SK-N-SH treated with all-trans-retinoic acid at 6 μM for 48 hours (cell line): ENCODE results near the gene KCNG2.

Experiments used
- ATAC-seq: fragments of 200-7000 bp; cut with Tn5 transposase; 3 replicates; pipeline ENCODE4 v1.9.1; 2020; ENCODE audit warnings: mild to moderate bottlenecking, moderate library complexity
- ARNTL ChIP-seq: fragments of 450-650 bp; formaldehyde crosslinking; IDR thresholded peaks from 2 replicates; pipeline ENCODE4 v1.5.0; 2020; ENCODE audit warnings: low read depth, mild to moderate bottlenecking, moderate library complexity, borderline replicate concordance
- CREB5 ChIP-seq: fragments of 250-450 bp; sonication (Bioruptor Pico); IDR thresholded peaks from 2 replicates; pipeline ENCODE4 v1.5.1; 2020; ENCODE audit warnings: low read depth, mild to moderate bottlenecking, moderate library complexity
- CSDC2 ChIP-seq: fragments of 250-450 bp; sonication (Bioruptor Pico); IDR thresholded peaks from 2 replicates; pipeline ENCODE4 v1.5.0; 2020; ENCODE audit warnings: mild to moderate bottlenecking, moderate library complexity
- CSRNP3 ChIP-seq: fragments of 250-450 bp; sonication (Bioruptor Pico); IDR thresholded peaks from 2 replicates; pipeline ENCODE4 v1.5.1; 2021; ENCODE audit warnings: mild to moderate bottlenecking, moderate library complexity
- ESRRG ChIP-seq: fragments of 250-450 bp; sonication (Bioruptor Pico); IDR thresholded peaks from 2 replicates; pipeline ENCODE4 v1.6.1; 2021; ENCODE audit warnings: mild to moderate bottlenecking
- GLIS3 ChIP-seq: fragments of 250-450 bp; sonication (Bioruptor Pico); IDR thresholded peaks from 2 replicates; pipeline ENCODE4 v1.5.0; 2020; ENCODE audit warnings: mild to moderate bottlenecking, moderate library complexity
- ISL1 ChIP-seq: fragments of 250-450 bp; sonication (Bioruptor Pico); IDR thresholded peaks from 2 replicates; pipeline ENCODE4 v2.1.2; 2022; ENCODE audit warnings: mild to moderate bottlenecking, moderate library complexity
- OSR1 ChIP-seq: fragments of 250-450 bp; sonication (Bioruptor Pico); IDR thresholded peaks from 2 replicates; pipeline ENCODE4 v1.8.0; 2022; ENCODE audit warnings: moderate library complexity, mild to moderate bottlenecking, inconsistent platforms
- PATZ1 ChIP-seq: fragments of 250-450 bp; sonication (Bioruptor Pico); IDR thresholded peaks from 2 replicates; pipeline ENCODE4 v1.8.0; 2020; ENCODE audit warnings: mild to moderate bottlenecking, moderate library complexity, borderline replicate concordance
- RARB ChIP-seq: fragments of 250-450 bp; sonication (Bioruptor Pico); IDR thresholded peaks from 2 replicates; pipeline ENCODE4 v1.8.0; 2021; ENCODE audit warnings: mild to moderate bottlenecking, moderate library complexity
- SNAI2 ChIP-seq: fragments of 250-450 bp; sonication (Bioruptor Pico); IDR thresholded peaks from 2 replicates; pipeline ENCODE4 v1.5.0; 2020; ENCODE audit warnings: mild to moderate bottlenecking, moderate library complexity
- TCF4 ChIP-seq: fragments of 250-450 bp; sonication (Bioruptor Pico); IDR thresholded peaks from 2 replicates; pipeline ENCODE4 v1.8.0; 2021; ENCODE audit warnings: mild to moderate bottlenecking, moderate library complexity, borderline replicate concordance
- TSHZ2 ChIP-seq: fragments of 250-450 bp; sonication (Bioruptor Pico); IDR thresholded peaks from 2 replicates; pipeline ENCODE4 v1.5.0; 2020; ENCODE audit warnings: mild to moderate bottlenecking, moderate library complexity
- ZFP3 ChIP-seq: fragments of 250-450 bp; sonication (Bioruptor Pico); IDR thresholded peaks from 2 replicates; pipeline ENCODE4 v1.5.0; 2020; ENCODE audit warnings: mild to moderate bottlenecking, moderate library complexity
- ZNF565 ChIP-seq: fragments of 450-650 bp; formaldehyde crosslinking; conservative IDR thresholded peaks from 2 replicates; pipeline ENCODE4 v1.5.0; 2020; ENCODE audit warnings: low read depth, mild to moderate bottlenecking, moderate library complexity
- ZNF70 ChIP-seq: fragments of 450-650 bp; formaldehyde crosslinking; IDR thresholded peaks from 2 replicates; pipeline ENCODE4 v1.5.0; 2020; ENCODE audit warnings: mild to moderate bottlenecking, moderate library complexity
- ZNF8 ChIP-seq: fragments of 450-650 bp; formaldehyde crosslinking; IDR thresholded peaks from 2 replicates; pipeline ENCODE4 v1.5.0; 2020; ENCODE audit warnings: mild to moderate bottlenecking, moderate library complexity

KCNG2 gene

GRCh38 chr18:79942786-79943607 is 145.3 kb downstream of the KCNG2 start:
- no peak for TF ChIP-seq ISL1 (CRISPR knock-in tag)
- TF ChIP-seq TSHZ2 (CRISPR knock-in tag) = no peak
- TF ChIP-seq TCF4 (CRISPR knock-in tag) = no peak
- TF ChIP-seq CREB5 (CRISPR knock-in tag) = no peak
- TF ChIP-seq PATZ1 (CRISPR knock-in tag) = no peak
- no peak for TF ChIP-seq OSR1 (CRISPR knock-in tag)
- TF ChIP-seq ESRRG (CRISPR knock-in tag) = no peak
- TF ChIP-seq ARNTL = no peak
- TF ChIP-seq ZNF8 = no peak
- TF ChIP-seq SNAI2 = no peak
- TF ChIP-seq ZNF70 (CRISPR knock-in tag) = no peak
- no peak for TF ChIP-seq ZFP3
- TF ChIP-seq RARB (CRISPR knock-in tag) = no peak
- TF ChIP-seq CSRNP3 (CRISPR knock-in tag) = no peak
- no peak for TF ChIP-seq ZNF565
- TF ChIP-seq, all 23 proteins: peak for 0

GRCh38 chr18:79943608-79944125 is 145.9 kb downstream of the KCNG2 start:
- no peak for TF ChIP-seq ZNF70 (CRISPR knock-in tag)
- TF ChIP-seq CREB5 (CRISPR knock-in tag) = no peak
- no peak for TF ChIP-seq GLIS3 (CRISPR knock-in tag)
- TF ChIP-seq ZNF8 = no peak
- TF ChIP-seq CSRNP3 (CRISPR knock-in tag) = no peak
- TF ChIP-seq ISL1 (CRISPR knock-in tag) = no peak
- TF ChIP-seq RARB (CRISPR knock-in tag) = no peak
- TF ChIP-seq ESRRG (CRISPR knock-in tag) = no peak
- no peak for TF ChIP-seq CSDC2
- TF ChIP-seq PATZ1 (CRISPR knock-in tag) = no peak
- TF ChIP-seq ARNTL = no peak
- no peak for ATAC-seq

More at GRCh38 chr18:79942786-79943607, 145.3 kb downstream of the KCNG2 start:
- no peak for ATAC-seq
